Measurements from ENCODE around the gene SPOCK3.

- no peak for TF ChIP-seq CTCF (IDR thresholded peaks at IDR 0.05; ENCODE audit: low read length)
- TF ChIP-seq EZH2 (IDR thresholded peaks at IDR 0.05; ENCODE audit: borderline replicate concordance, low read length), result no peak
Observed at GRCh38 chr4:166823126-166823525, 411.2 kb downstream of the SPOCK3 start.

Measured in OCI-LY1 (cell line).